Embryonic facial prominence (tissue), 1 donor: ENCODE data around the gene CTSF.
"Not testable (repeated sequence)": the region's sequence is repeated elsewhere in the genome, so short reads cannot be mapped to it uniquely, and the experiment has no call there.

ENCODE experiments used
- DNase-seq: peaks from one replicate; pipeline ENCODE4 v3.0.0-alpha.2; 2016; ENCODE audit errors: extremely low spot score

Gene CTSF

GRCh38 chr11:66589996-66590675, 21.7 kb upstream of the CTSF start:
- DNase-seq = no peak

DNA sequence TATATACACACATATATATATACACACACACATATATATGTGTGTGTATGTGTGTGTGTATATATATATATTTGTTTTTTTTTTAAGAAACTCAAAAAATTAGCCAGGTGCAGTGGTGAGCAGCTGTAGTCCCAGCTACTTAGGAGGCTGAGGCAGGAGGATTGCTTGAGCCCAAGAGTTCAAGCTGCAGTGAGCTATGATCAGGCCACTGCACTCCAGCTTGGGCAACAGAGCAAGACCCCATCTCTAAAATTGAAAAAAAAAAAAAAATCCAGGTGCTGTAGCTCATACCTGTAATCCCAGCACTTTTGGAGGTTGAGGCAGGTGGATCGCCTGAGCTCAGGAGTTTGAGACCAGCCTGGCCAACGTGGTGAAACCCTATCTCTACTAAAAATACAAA, 20.9 kb upstream of the CTSF start:
- not testable (repeated sequence) for DNase-seq

DNA sequence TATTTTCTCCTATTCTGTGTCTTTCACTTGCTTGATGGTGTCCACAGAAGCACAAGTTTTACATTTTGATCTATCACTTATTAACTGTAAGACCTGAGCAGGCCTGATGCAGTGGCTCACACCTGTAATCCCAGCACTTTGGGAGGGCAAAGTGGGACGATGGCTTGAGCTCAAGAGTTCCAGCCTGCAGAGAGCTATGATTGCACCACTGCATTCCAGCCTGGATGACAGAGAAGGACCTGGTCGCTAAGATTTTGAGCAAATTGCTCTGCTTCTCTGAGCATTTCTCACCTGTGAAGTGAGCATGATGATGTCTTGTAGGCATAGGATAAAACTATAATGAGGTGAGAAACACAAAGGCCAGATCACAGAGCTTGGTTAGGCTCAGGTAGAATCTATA, 17.7 kb upstream of the CTSF start:
- DNase-seq = no peak

GRCh38 chr11:66585447-66585846, 17.0 kb upstream of the CTSF start:
- DNase-seq = not testable (repeated sequence)

DNA sequence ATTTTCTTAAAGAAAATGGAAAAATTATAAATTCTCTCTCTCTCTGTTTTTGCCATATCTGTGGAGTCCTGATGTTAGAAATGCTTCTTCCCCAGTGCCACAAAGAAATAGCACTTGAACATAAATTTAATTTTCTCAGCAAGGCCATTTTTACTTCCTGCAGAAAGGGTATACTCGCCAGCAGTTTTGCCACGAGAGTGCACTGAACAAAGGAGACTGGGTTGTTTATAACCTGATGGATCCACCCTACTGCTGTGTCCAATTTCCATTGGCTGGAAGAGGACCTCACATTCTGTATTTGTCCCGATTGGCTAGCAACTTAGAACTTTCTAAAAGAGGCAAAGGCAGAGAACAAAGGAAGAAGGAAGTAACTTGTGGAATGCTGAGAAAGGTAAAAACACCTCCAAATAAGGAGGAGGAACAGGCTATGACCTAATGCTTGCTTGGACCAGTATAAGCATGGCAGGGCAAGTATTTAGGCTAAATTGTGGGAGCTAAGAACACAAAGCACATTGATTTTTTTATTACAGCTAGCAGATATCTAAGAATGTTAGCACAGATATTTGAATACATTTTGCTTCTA, 14.2 kb upstream of the CTSF start:
- DNase-seq = not testable (repeated sequence)

DNA sequence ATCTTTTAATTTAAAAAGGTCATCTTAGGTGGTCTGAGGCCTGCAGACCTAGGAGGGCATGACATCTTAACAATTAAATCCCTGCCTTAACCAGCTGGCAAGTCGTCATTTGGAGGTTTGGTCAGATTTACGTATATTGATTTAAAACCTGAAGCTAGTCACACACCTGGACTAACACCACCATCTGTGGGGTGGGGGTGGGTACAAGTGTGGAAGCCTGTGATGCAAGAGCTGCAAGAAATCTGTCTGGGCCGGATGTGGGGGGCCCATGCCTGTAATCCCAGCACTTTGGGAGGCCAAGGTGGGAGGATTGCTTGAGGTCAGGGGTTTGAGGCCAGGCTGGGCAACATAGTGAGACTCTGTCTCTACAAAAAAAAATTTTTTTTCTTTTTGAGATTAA, 12.9 kb upstream of the CTSF start:
- no peak for DNase-seq

DNA sequence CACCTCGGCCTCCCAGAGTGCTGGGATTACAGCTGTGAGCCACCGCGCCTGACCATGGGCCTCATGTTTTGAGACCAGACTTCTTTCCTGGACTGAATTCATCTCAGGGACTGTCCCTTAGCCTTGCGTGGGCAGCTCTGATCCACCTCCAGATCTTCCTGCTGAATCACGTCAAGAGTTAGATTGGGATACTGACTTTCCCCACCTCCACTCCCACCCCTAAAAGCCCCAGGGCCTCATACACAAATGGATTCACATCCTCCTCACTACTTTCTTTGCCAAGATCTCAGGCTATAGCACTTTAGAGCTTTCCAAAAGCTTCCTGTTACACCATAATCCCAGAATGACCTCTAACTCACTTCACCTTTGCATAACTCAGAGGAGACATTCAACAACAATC, 12.4 kb upstream of the CTSF start:
- no peak for DNase-seq

- DNase-seq = no peak
Measured at GRCh38 chr11:66579017-66579606, 10.7 kb upstream of the CTSF start.

GRCh38 chr11:66570850-66571180, 2.4 kb upstream of the CTSF start:
- no peak for DNase-seq

DNA sequence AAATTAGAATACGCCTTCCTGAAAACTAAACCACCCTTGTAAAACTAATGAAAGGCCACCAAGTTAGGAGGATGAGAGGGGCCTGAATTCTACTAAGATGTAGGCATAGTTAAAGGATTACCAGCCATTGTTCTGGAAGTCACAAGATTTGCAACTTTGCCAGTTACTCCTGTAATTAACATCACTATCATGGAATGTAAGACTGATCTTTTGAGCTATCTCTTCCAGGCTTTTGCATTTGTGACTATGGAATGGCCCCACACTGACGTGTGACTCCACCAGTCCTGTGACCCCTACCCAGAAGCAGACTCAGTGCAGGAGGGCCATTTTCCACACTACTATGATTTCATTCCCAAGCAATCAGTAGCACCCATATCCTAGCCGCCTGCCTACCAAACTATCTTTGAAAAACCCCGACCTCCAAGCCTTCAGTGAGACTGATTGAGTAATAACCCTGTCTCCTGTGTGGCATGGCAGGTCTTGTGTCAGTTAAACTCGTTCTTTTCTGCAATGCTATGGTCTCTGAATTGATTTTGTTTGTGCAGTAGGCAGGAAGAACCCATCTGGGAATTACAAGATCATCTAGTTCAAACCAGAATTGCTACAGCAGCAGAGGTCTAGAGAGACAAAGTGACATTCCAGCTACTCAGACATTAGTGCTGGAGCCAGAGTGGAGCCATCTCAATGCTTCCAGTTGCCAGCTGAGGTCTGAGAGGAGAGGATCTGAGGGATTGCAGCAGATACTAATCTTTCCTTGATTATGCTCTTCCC, 1.9 kb upstream of the CTSF start:
- no peak for DNase-seq

GRCh38 chr11:66569076-66569475, 670 bp upstream of the CTSF start:
- no peak for DNase-seq

GRCh38 chr11:66567787-66568123, 651 bp downstream of the CTSF start:
- DNase-seq = no peak

DNA sequence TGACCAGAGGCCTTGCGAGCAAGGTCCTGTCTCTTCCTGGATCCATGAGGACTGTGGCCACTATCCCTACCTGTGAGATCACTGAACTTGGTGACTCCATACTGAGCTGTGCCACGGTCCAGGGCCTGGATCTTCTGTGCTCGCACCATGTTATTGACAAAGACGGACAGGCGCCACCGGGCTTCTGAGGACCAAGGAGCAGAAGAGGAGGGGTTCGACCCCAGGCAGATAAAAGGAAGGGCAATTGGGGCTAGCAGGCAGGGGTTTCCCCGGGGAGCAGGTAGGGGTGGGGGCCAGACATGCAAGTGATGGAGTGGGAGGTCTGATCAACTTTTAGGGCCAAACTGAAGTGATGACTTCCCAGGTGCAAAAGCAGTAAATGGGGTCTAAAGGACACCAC, 2.2 kb downstream of the CTSF start:
- DNase-seq = no peak

- no peak for DNase-seq
Measured at GRCh38 chr11:66564984-66565383, 3.4 kb downstream of the CTSF start.

GRCh38 chr11:66564538-66564937, 3.9 kb downstream of the CTSF start:
- no peak for DNase-seq

DNA sequence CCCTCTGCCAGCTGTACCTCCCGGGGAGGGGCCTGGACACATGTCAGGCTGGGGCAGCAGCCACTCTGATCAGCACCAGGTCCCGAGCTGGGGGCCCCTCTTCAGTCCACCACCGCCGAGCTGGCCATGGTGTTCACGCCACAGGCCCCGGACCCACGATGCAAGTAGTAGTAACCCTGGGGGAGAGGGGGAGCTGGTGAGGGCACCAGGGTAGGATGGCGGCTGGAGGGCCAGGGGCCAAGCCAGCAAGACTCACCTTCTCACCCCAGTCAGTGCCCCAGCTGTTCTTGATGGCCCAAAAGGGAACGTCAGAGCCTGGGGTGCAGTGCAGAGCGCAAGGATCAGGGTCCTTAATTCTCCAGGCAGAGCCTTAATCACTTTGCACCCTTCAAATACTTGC, 4.6 kb downstream of the CTSF start:
- no peak for DNase-seq

GRCh38 chr11:66562907-66563583, 5.4 kb downstream of the CTSF start:
- DNase-seq = no peak

GRCh38 chr11:66562275-66562674, 6.1 kb downstream of the CTSF start:
- DNase-seq = no peak

DNA sequence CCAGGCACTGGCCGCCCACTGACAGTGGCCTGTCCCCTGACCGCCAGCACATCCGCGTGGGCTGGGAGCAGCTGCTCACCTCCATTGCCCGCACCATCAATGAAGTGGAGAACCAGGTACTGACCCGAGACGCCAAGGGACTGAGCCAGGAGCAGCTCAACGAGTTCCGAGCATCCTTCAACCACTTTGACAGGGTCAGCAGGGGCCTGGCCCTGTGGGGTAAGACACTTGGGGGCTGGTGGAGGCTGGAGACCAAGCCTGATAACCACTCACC, 6.5 kb downstream of the CTSF start:
- no peak for DNase-seq

DNA sequence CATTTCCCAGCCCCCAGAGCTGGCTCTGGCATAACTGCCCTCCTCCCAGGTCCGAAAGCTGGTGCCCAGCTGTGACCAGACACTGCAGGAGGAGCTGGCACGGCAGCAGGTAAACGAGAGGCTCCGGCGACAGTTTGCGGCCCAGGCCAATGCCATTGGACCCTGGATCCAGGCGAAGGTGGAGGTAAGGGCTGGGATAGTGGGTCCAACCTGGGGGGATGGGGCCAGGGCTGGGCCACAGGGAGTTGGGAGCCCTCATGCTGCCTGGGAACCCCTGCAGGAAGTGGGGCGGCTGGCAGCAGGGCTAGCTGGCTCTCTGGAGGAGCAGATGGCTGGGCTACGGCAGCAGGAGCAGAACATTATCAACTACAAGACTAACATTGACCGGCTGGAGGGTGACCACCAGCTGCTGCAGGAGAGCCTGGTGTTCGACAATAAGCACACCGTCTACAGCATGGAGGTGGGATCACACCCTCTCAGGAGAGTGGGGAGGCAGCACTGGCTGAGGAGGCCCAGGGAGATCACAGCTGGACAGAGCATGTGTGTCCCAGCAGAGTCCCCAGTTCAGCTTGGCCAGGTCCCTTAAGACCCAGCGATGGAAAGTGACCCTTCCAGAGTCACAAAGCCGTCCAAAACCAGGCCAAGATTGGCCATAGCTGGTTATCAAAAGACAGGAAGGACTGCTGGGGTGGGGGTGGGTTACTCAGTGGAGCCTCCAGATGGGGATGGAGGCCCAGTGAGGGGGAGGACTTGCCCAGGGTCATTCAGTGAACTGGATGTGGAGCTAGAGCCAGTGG, 7.0 kb downstream of the CTSF start:
- no peak for DNase-seq

DNA sequence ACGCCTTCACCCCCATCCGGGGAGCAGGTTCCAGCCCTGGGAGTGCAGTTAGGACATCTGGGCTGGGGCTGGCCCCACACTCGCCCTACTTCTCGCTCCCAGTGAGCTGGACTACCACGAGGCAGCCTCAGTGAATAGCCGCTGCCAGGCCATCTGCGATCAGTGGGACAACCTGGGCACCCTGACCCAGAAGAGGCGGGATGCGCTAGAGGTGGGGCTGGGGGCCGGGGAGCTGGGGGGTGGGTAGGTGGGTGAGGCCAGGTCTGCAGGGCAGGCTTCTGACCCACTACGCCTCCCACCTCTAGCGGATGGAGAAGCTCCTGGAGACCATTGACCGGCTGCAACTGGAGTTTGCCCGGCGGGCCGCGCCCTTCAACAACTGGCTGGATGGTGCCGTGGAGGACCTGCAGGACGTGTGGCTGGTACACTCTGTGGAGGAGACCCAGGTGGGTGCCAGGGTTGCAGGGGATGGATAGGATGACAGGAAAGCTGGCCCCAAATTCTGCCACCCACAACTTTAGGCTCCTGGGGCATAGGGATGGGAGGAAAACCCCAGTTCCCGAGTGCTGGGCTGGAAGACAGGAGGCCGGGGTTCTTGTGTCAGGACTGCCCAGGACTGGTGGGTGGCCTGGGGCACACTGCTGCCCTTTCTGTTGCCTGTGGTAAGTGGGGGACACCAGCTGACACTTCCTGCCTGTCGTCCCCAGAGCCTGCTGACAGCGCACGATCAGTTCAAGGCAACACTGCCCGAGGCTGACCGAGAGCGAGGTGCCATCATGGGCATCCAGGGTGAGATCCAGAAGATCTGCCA, 8.3 kb downstream of the CTSF start:
- no peak for DNase-seq
